GM12878 (cell line): ENCODE data around the gene SPACA5. TPM values are rescaled to one million over a fixed set of nuclear protein-coding genes. Genes with fewer than 3 reads are reported as not detected.
"Not testable (repeated sequence)": the region's sequence is repeated elsewhere in the genome, so short reads cannot be mapped to it uniquely, and the experiment has no call there.

Experiments used
- ATAC-seq: fragments of 200-7000 bp; cut with Tn5 transposase; 3 replicates; pipeline ENCODE4 v1.9.1; 2020; ENCODE audit warnings: mild to moderate bottlenecking, moderate library complexity
- BruUV-seq: library from RNA; stranded (reverse); fragments of 400-500 nt; replicated peaks from 2 replicates; lab custom pipeline; 2021; lab: Mats Ljungman, UMichigan
- CTCF ChIA-PET: fragments of 300-600 bp; sonication (Branson Sonifier 250); formaldehyde crosslinking; extraction: SDS; loops from one replicate; lab custom pipeline; 2021; ENCODE audit warnings: inconsistent platforms; lab: Yijun Ruan, JAX
- POLR2A ChIA-PET: fragments of 350-600 bp; formaldehyde crosslinking; extraction: SDS; loops from one replicate; lab custom pipeline; 2021; ENCODE audit warnings: inconsistent platforms; lab: Charles Lee
- RAD21 ChIA-PET: fragments of 300-600 bp; sonication (Branson Sonifier 250); formaldehyde crosslinking; loops from one replicate; lab custom pipeline; 2023; ENCODE audit warnings: antibody characterized with exemption; ENCODE audit not compliant: unreplicated experiment; lab: Charles Lee
- SMC1A ChIA-PET: fragments of 300-600 bp; sonication (Branson Sonifier 250); formaldehyde crosslinking; loops from one replicate; lab custom pipeline; 2023; ENCODE audit not compliant: unreplicated experiment, uncharacterized antibody; lab: Charles Lee
- DNase-seq: peaks from one replicate; pipeline ENCODE4 v3.0.0-alpha.2; 2011; ENCODE audit warnings: low read depth, low spot score
- FAIRE-seq: peaks from 3 replicates; lab custom pipeline; 2011; peaks lifted over from hg19 to GRCh38; lab: Jason Lieb, UNC
- H2AFZ ChIP-seq: 2 replicates; pipeline ENCODE4 v1.6.0; 2011; ENCODE audit warnings: low read depth, low read length, control low read depth; ENCODE audit not compliant: control insufficient read depth
- H3K27ac ChIP-seq: 2 replicates; pipeline ENCODE4 v1.5.1; 2011; ENCODE audit warnings: control low read depth; ENCODE audit not compliant: control insufficient read depth, insufficient read depth
- H3K27me3 ChIP-seq, 2 experiments: replicated peaks in 1 of 2; 2 replicates each; pipeline versions ENCODE4 v1.6.0 to v1.6.1; 2011; ENCODE audit warnings: low read length in 1 of 2; ENCODE audit not compliant: control insufficient read depth in 2 of 2, insufficient read depth in 2 of 2
- H3K36me3 ChIP-seq, 2 experiments: 2 replicates each; pipeline ENCODE4 v1.5.1; 2011; ENCODE audit warnings: low read length in 1 of 2; ENCODE audit not compliant: control insufficient read depth in 2 of 2, insufficient read depth in 2 of 2
- H3K4me1 ChIP-seq: 2 replicates; pipeline ENCODE4 v1.6.1; 2011; ENCODE audit warnings: mild to moderate bottlenecking, low read length, moderate library complexity, mixed read lengths; ENCODE audit not compliant: control insufficient read depth, insufficient read depth
- H3K4me2 ChIP-seq: 2 replicates; pipeline ENCODE4 v1.6.0; 2011; ENCODE audit warnings: control low read depth; ENCODE audit not compliant: control insufficient read depth, insufficient read depth
- H3K4me3 ChIP-seq: fragments of 200-600 bp; sonication (generic); 2 replicates; pipeline ENCODE4 v1.5.1; 2016
- H3K79me2 ChIP-seq: 2 replicates; pipeline ENCODE4 v1.6.0; 2011; ENCODE audit warnings: low read length; ENCODE audit not compliant: control insufficient read depth, insufficient read depth
- H3K9ac ChIP-seq: 2 replicates; pipeline ENCODE4 v1.8.0; 2011; ENCODE audit warnings: low read length, control low read depth, mixed read lengths; ENCODE audit not compliant: control insufficient read depth, insufficient read depth
- H3K9me3 ChIP-seq: replicated peaks from 3 replicates; pipeline ENCODE4 v1.5.1; 2011; ENCODE audit warnings: mild to moderate bottlenecking, low read length; ENCODE audit not compliant: control insufficient read depth, insufficient read depth
- H4K20me1 ChIP-seq: 2 replicates; pipeline ENCODE4 v1.6.0; 2011; ENCODE audit not compliant: control insufficient read depth, insufficient read depth
- WGBS: methylation state at CpG from one replicate; pipeline ENCODE4 v1.1.6; 2016; ENCODE audit warnings: low lambda C conversion rate; ENCODE audit not compliant: insufficient replicate concordance, insufficient coverage; ENCODE audit errors: missing lambda C conversion rate; 5-methylcytosine and 5-hydroxymethylcytosine counted together
- in situ Hi-C: fragments of 300-500 bp; cut with MboI; formaldehyde crosslinking; loops from 9 replicates; pipeline ENCODE4 v1.14.3; 2018; ENCODE audit warnings: mixed read lengths
- intact Hi-C: fragments of 100-400 bp; cut with micrococcal nuclease; formaldehyde crosslinking; loops from one replicate; pipeline ENCODE4 v1.14.2; 2022; ENCODE audit not compliant: unreplicated experiment
- polyA plus RNA-seq, 11 experiments: library from polyadenylated mRNA; depleted of rRNA in 4 of 11; unstranded in 6 of 11; stranded (reverse) in 5 of 11; fragments of >200 nt; fragmentation: Nextera tagmentation in 4 of 11; fragmentation: Illumina TruSeq in 1 of 11; extraction: Ambion mirVana in 4 of 11; extraction: Trizol in 1 of 11; gene quantifications; 1 replicate in 1 of 11; 2 replicates in 10 of 11; pipeline versions ENCODE4 v1.2.1 to v1.2.3, GENCODE V29; 2011 to 2016; ENCODE audit warnings: inconsistent platforms in 2 of 11, missing spikeins in 2 of 11, low read depth in 1 of 11
- total RNA-seq, 4 experiments: library from RNA; depleted of rRNA in 3 of 4; stranded (reverse); fragments of >200 nt in 3 of 4; fragmentation: Illumina TruSeq in 1 of 4; extraction: Trizol in 1 of 4; gene quantifications; 2 replicates each; pipeline versions ENCODE4 v1.2.1 to v1.2.3, GENCODE V29; 2013 to 2021
- TF ChIP-seq, protein P1 (sequence below): fragments of 450-650 bp; IDR thresholded peaks from 2 replicates; pipeline ENCODE4 v1.6.1; 2016; ENCODE audit warnings: mild to moderate bottlenecking

The SPACA5 gene
- total and polyA plus RNA-seq, 10 of the 15 experiments (the other 5 are each of a cell fraction or from before 2014, with no cell fraction given), result 0.18 to 0.97 (median 0.25) TPM; not detected in 4

DNA sequence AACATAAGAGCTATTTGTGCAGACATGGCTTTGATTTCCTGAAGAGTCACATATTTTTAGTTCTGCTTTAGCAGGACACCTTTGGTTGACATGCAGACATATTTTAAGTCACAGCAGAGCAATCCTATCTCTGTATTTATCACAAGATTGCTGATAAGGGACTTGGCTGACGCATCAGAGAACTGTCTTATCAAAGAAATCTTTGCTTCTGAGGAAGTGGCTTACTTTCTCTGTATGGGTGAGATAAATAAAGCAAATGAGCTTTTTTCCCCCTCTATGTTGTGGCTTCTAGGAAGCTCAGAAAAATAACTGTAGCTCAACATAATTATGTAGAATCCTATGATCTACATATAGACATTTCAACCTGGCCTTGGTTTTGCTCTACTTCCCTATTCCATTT lies 13.1 kb downstream of the SPACA5 start:
- H3K27ac ChIP-seq, CTCF ChIA-PET, FAIRE-seq: not testable (repeated sequence)

DNA sequence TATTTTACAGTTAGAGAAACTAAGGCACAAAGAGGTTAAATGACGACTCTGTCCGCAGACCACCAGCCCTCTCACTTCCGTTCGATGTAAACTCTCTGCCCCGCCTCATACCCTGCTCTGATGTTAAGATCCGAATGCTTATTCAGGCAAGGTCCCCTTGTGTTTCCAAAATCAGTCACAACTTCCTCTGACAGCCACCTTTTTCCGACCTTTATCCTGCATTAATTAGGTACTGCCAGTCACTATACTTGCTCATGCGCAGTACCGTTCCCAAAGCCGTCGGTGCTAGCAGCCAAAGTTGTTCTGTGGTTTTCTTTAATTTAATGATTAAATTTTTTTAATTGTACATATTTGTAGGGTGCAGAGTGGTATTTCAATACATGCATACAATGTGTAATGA lies 13.7 kb downstream of the SPACA5 start:
- ChIA-PET SMC1A (interaction anchor here (0.6 to 1.4 kb wide), 5 partner anchors 84 to 1248 kb away, joined by 3 to 9 read pairs (median 4); partner anchors contain the start of gene ZNF81), CTCF (interaction anchor here (1.1 to 3.9 kb wide), 3 partner anchors 166 to 210 kb away, joined by 3 to 18 read pairs (median 6); no protein-coding TSS in a partner anchor), RAD21 (interaction anchor here (0.8 to 1.4 kb wide), 2 partner anchors 61 to 84 kb away, joined by 3 to 4 read pairs; no protein-coding TSS in a partner anchor), POLR2A (interaction anchor here (1.3 kb wide), 1 partner anchor 184 kb away, joined by 5 read pairs; the partner anchor contains the start of gene ZNF81)
- H3K79me2 ChIP-seq, H3K36me3 ChIP-seq, H4K20me1 ChIP-seq, BruUV-seq, H3K9me3 ChIP-seq, intact Hi-C loops, H3K27me3 ChIP-seq, H3K9ac ChIP-seq, H3K4me1 ChIP-seq, H3K27ac ChIP-seq, FAIRE-seq, H3K4me3 ChIP-seq, DNase-seq: not testable (repeated sequence)
- Histone ChIP-seq H3K4me2 (peak overlapping the region; percentile 65; the same call in 1 of the 2 replicates), H2AFZ (peak overlapping the region; percentile 99)
- in situ Hi-C loops, result loop anchor here (10.0 kb wide), 1 partner anchor 456 kb away; the partner anchor contains the start of gene ARAF
- 67% methylated on average over 11 of the region's 11 CpGs for WGBS
- TF ChIP-seq, protein P1, sequence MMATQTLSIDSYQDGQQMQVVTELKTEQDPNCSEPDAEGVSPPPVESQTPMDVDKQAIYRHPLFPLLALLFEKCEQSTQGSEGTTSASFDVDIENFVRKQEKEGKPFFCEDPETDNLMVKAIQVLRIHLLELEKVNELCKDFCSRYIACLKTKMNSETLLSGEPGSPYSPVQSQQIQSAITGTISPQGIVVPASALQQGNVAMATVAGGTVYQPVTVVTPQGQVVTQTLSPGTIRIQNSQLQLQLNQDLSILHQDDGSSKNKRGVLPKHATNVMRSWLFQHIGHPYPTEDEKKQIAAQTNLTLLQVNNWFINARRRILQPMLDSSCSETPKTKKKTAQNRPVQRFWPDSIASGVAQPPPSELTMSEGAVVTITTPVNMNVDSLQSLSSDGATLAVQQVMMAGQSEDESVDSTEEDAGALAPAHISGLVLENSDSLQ, result peak; percentile 60; the same call in 1 of the 2 replicates
- peak; percentile 46 for ATAC-seq

More for the DNA sequence above, 13.1 kb downstream of the SPACA5 start:
- H3K36me3 ChIP-seq, H2AFZ ChIP-seq, H3K79me2 ChIP-seq, DNase-seq, H3K4me3 ChIP-seq, POLR2A ChIA-PET, H4K20me1 ChIP-seq, ATAC-seq, RAD21 ChIA-PET, H3K4me1 ChIP-seq, H3K27me3 ChIP-seq, BruUV-seq, H3K4me2 ChIP-seq, H3K9me3 ChIP-seq, SMC1A ChIA-PET, intact Hi-C loops, H3K9ac ChIP-seq: not testable (repeated sequence)
- in situ Hi-C loops, result loop anchor here (10.0 kb wide), 1 partner anchor 455 kb away; the partner anchor contains the start of gene ARAF
- WGBS, result no CpG with 5 or more reads among the region's 1 CpG
